Measurements from ENCODE around the gene COL28A1. TPM values are rescaled to one million over a fixed set of nuclear protein-coding genes. Genes with fewer than 3 reads are reported as not detected.

COL28A1 gene
- total RNA-seq, 1 donor from 2014 or later = 0.16 TPM

- ChIA-PET POLR2A (no interaction called here), CTCF (interaction anchor here (0.9 kb wide), 1 partner anchor 10 kb away, joined by 3 read pairs; no protein-coding TSS in a partner anchor)
- no peaks in the 10 kb centered on the region for H3K36me3 Mint-ChIP-seq (ENCODE audit: low read depth)
- no peak overlapping the region for H3K4me3 Mint-ChIP-seq
- no peak overlapping the region for H3K27ac Mint-ChIP-seq
- ATAC-seq (ENCODE audit: low read depth) = no peak
- TF ChIP-seq CTCF (IDR thresholded peaks at IDR 0.05) = no peak
- no peaks in the 10 kb centered on the region for H3K4me1 Mint-ChIP-seq
- intact Hi-C loops (cut with micrococcal nuclease) = no loop called here
- no peak for DNase-seq
- H3K27me3 Mint-ChIP-seq = no peaks in the 10 kb centered on the region
- H3K9me3 Mint-ChIP-seq = peaks cover 2% of the 10 kb centered on the region
Observed at GRCh38 chr7:7385421-7385820, 150.3 kb downstream of the COL28A1 start.

- ATAC-seq (ENCODE audit: low read depth) (no peak), DNase-seq (no peak)
- no peak overlapping the region for H3K4me3 Mint-ChIP-seq
- POLR2A ChIA-PET = no interaction called here
- H3K27ac Mint-ChIP-seq = no peak overlapping the region
- CTCF ChIA-PET = no interaction called here
- H3K4me1 Mint-ChIP-seq = no peaks in the 10 kb centered on the region
- H3K27me3 Mint-ChIP-seq = no peaks in the 10 kb centered on the region
- H3K36me3 Mint-ChIP-seq (ENCODE audit: low read depth) = no peaks in the 10 kb centered on the region
- no peak for TF ChIP-seq CTCF (IDR thresholded peaks at IDR 0.05)
- intact Hi-C loops (cut with micrococcal nuclease) = no loop called here
- peaks cover 2% of the 10 kb centered on the region for H3K9me3 Mint-ChIP-seq
Observed at GRCh38 chr7:7384228-7384627, 151.4 kb downstream of the COL28A1 start.

GRCh38 chr7:7375538-7375937 is 160.1 kb downstream of the COL28A1 start:
- no peaks in the 10 kb centered on the region for H3K27me3 Mint-ChIP-seq
- no peak overlapping the region for H3K4me3 Mint-ChIP-seq
- no peak for TF ChIP-seq CTCF (IDR thresholded peaks at IDR 0.05)
- intact Hi-C loops (cut with micrococcal nuclease) = no loop called here
- ChIA-PET CTCF (interaction anchor here (1.1 kb wide), 1 partner anchor 19 kb away, joined by 3 read pairs; no protein-coding TSS in a partner anchor), POLR2A (no interaction called here)
- DNase-seq = no peak
- H3K9me3 Mint-ChIP-seq = no peaks in the 10 kb centered on the region
- no peaks in the 10 kb centered on the region for H3K36me3 Mint-ChIP-seq (ENCODE audit: low read depth)
- H3K27ac Mint-ChIP-seq = no peak overlapping the region
- H3K4me1 Mint-ChIP-seq = no peaks in the 10 kb centered on the region
- ATAC-seq (ENCODE audit: low read depth) = no peak

GRCh38 chr7:7370076-7370475 is 165.6 kb downstream of the COL28A1 start:
- no peak overlapping the region for H3K4me3 Mint-ChIP-seq
- DNase-seq = no peak
- CTCF ChIA-PET = no interaction called here

GRCh38 chr7:7369134-7369533 is 166.5 kb downstream of the COL28A1 start:
- ATAC-seq (ENCODE audit: low read depth) (no peak), DNase-seq (no peak)
- Mint-ChIP-seq H3K27ac (no peak overlapping the region), H3K4me1 (peaks cover 3% of the 10 kb centered on the region), H3K4me3 (no peak overlapping the region), H3K9me3 (no peaks in the 10 kb centered on the region), H3K27me3 (no peaks in the 10 kb centered on the region), H3K36me3 (ENCODE audit: low read depth) (no peaks in the 10 kb centered on the region)
- intact Hi-C loops (cut with micrococcal nuclease) = no loop called here
- no peak for TF ChIP-seq CTCF (IDR thresholded peaks at IDR 0.05)
- CTCF ChIA-PET = no interaction called here
- POLR2A ChIA-PET = no interaction called here

More at GRCh38 chr7:7370076-7370475, 165.6 kb downstream of the COL28A1 start:
- ATAC-seq (ENCODE audit: low read depth) = no peak
- TF ChIP-seq CTCF (IDR thresholded peaks at IDR 0.05) = no peak
- Mint-ChIP-seq H3K27me3 (no peaks in the 10 kb centered on the region), H3K36me3 (ENCODE audit: low read depth) (no peaks in the 10 kb centered on the region), H3K4me1 (peaks cover 3% of the 10 kb centered on the region), H3K27ac (no peak overlapping the region), H3K9me3 (no peaks in the 10 kb centered on the region)
- intact Hi-C loops (cut with micrococcal nuclease) = no loop called here
- POLR2A ChIA-PET = no interaction called here
